Measurements from ENCODE around the gene OR8A1. TPM values are rescaled to one million over a fixed set of nuclear protein-coding genes. Genes with fewer than 3 reads are reported as not detected.

The OR8A1 gene
- total and polyA plus RNA-seq, 7 donors = not detected

GRCh38 chr11:124605719-124606118 is 35.9 kb downstream of the OR8A1 start:
- DNase-seq (no peak), ATAC-seq (no peak)
- H3K4me3 ChIP-seq = no peak overlapping the region
- H3K27ac ChIP-seq = no peak overlapping the region
- no peaks in the 10 kb centered on the region for H3K4me1 ChIP-seq
- no peaks in the 10 kb centered on the region for H3K27me3 ChIP-seq (ENCODE audit: insufficient read depth in 3 of 3, low read length in 2 of 3)
- no peaks in the 10 kb centered on the region for H3K9me3 ChIP-seq
- no peaks in the 10 kb centered on the region for H3K36me3 ChIP-seq (ENCODE audit: insufficient read depth in 1 of 2, low read depth in 1 of 2)
- intact Hi-C loops (cut with DNase I) = no loop called here
- no peak for TF ChIP-seq CTCF (IDR thresholded peaks at IDR 0.05)
- 80 to 87% (median 86%) methylated on average over 3 of the region's 3 CpGs for WGBS, 3 donors

GRCh38 chr11:124608147-124608546 is 38.4 kb downstream of the OR8A1 start:
- H3K9me3 ChIP-seq = no peaks in the 10 kb centered on the region
- no peak overlapping the region for H3K4me3 ChIP-seq
- no peaks in the 10 kb centered on the region for H3K36me3 ChIP-seq (ENCODE audit: insufficient read depth in 1 of 2, low read depth in 1 of 2)
- no peak for DNase-seq
- no peak for ATAC-seq
- H3K27ac ChIP-seq = no peak overlapping the region
- no peaks in the 10 kb centered on the region for H3K4me1 ChIP-seq
- intact Hi-C loops (cut with DNase I) = no loop called here
- H3K27me3 ChIP-seq (ENCODE audit: insufficient read depth in 3 of 3, low read length in 2 of 3) = no peaks in the 10 kb centered on the region
- TF ChIP-seq CTCF (IDR thresholded peaks at IDR 0.05) = no peak

GRCh38 chr11:124610295-124610694 is 40.5 kb downstream of the OR8A1 start:
- Histone ChIP-seq H3K36me3 (ENCODE audit: insufficient read depth in 1 of 2, low read depth in 1 of 2) (no peaks in the 10 kb centered on the region), H3K27me3 (ENCODE audit: insufficient read depth in 3 of 3, low read length in 2 of 3) (peaks cover 0 to 12% (median 0%) of the 10 kb centered on the region in 3 donors), H3K4me1 (no peaks in the 10 kb centered on the region), H3K9me3 (no peaks in the 10 kb centered on the region), H3K27ac (no peak overlapping the region), H3K4me3 (no peak overlapping the region)
- WGBS, 3 donors = 77 to 88% (median 77%) methylated on average over 2 of the region's 2 CpGs
- TF ChIP-seq CTCF (IDR thresholded peaks at IDR 0.05) = no peak
- ATAC-seq (no peak), DNase-seq (no peak)
- intact Hi-C loops (cut with DNase I) = no loop called here

- no peak for TF ChIP-seq CTCF (IDR thresholded peaks at IDR 0.05)
- DNase-seq (no peak), ATAC-seq (no peak)
- Histone ChIP-seq H3K4me1 (no peaks in the 10 kb centered on the region), H3K4me3 (no peak within 1 kb of the TSS), H3K36me3 (ENCODE audit: insufficient read depth in 1 of 2, low read depth in 1 of 2) (no peaks in the 10 kb centered on the region), H3K27me3 (ENCODE audit: insufficient read depth in 3 of 3, low read length in 2 of 3) (peaks cover 0 to 12% (median 0%) of the 10 kb centered on the region in 3 donors), H3K27ac (no peak within 1 kb of the TSS), H3K9me3 (no peaks in the 10 kb centered on the region)
- WGBS, 3 donors = 60 to 71% (median 66%) methylated on average over 5 of the region's 5 CpGs
- intact Hi-C loops (cut with DNase I) = no loop called here
Measured at GRCh38 chr11:124611064-124611463, 41.3 kb downstream of the OR8A1 start, which contains the start of gene PANX3. Gene PANX3, plus strand, starts transcription at chr11:124611428. Its CDS starts 129 bp downstream, at chr11:124611557.

GRCh38 chr11:124612045-124612444 is 42.2 kb downstream of the OR8A1 start:
- ATAC-seq (no peak), DNase-seq (no peak)
- Histone ChIP-seq H3K27ac (no peak overlapping the region), H3K4me1 (no peaks in the 10 kb centered on the region), H3K36me3 (ENCODE audit: insufficient read depth in 1 of 2, low read depth in 1 of 2) (no peaks in the 10 kb centered on the region), H3K4me3 (no peak overlapping the region), H3K27me3 (ENCODE audit: insufficient read depth in 3 of 3, low read length in 2 of 3) (peaks cover 0 to 12% (median 0%) of the 10 kb centered on the region in 3 donors), H3K9me3 (no peaks in the 10 kb centered on the region)
- TF ChIP-seq CTCF (IDR thresholded peaks at IDR 0.05) = no peak
- WGBS, 3 donors = 64 to 82% (median 72%) methylated on average over 3 of the region's 3 CpGs
- intact Hi-C loops (cut with DNase I) = no loop called here
